ENCODE data around the gene ST8SIA2. TPM values are rescaled to one million over a fixed set of nuclear protein-coding genes. Genes with fewer than 3 reads are reported as not detected.

The ST8SIA2 gene
- total RNA-seq, 1 donor from 2014 or later, result 3.1 TPM

- DNase-seq (ENCODE audit: missing footprints) (no peak), ATAC-seq (no peak)
- intact Hi-C loops (cut with DNase I), result loop anchor here (5.0 kb wide), 1 partner anchor 318 kb away; no protein-coding TSS in a partner anchor
These were observed 263 bp downstream of the ST8SIA2 start for GRCh38 chr15:92393980-92394308.

GRCh38 chr15:92394309-92395097 is 822 bp downstream of the ST8SIA2 start:
- DNase-seq (ENCODE audit: missing footprints) (no peak), ATAC-seq (no peak)
- intact Hi-C loops (cut with DNase I), result loop anchor here (5.0 kb wide), 1 partner anchor 318 kb away; no protein-coding TSS in a partner anchor

GRCh38 chr15:92395098-92395635 is 1.5 kb downstream of the ST8SIA2 start:
- DNase-seq (ENCODE audit: missing footprints), result no peak
- ATAC-seq, result no peak
- intact Hi-C loops (cut with DNase I), result no loop called here

- DNase-seq (ENCODE audit: missing footprints) (no peak), ATAC-seq (no peak)
- intact Hi-C loops (cut with DNase I), result no loop called here
These were observed 5.7 kb downstream of the ST8SIA2 start for GRCh38 chr15:92399271-92399950.

GRCh38 chr15:92400573-92400972 is 6.9 kb downstream of the ST8SIA2 start:
- ATAC-seq, result no peak
- DNase-seq (ENCODE audit: missing footprints), result no peak
- intact Hi-C loops (cut with DNase I), result no loop called here

- ATAC-seq (no peak), DNase-seq (ENCODE audit: missing footprints) (no peak)
- intact Hi-C loops (cut with DNase I), result no loop called here
These were observed 7.5 kb downstream of the ST8SIA2 start for GRCh38 chr15:92400980-92401787.

GRCh38 chr15:92402751-92403150 is 9.1 kb downstream of the ST8SIA2 start:
- no peak for DNase-seq (ENCODE audit: missing footprints)
- ATAC-seq, result no peak
- intact Hi-C loops (cut with DNase I), result no loop called here

- ATAC-seq (no peak), DNase-seq (ENCODE audit: missing footprints) (no peak)
- intact Hi-C loops (cut with DNase I), result no loop called here
These were observed 12.3 kb downstream of the ST8SIA2 start for GRCh38 chr15:92405942-92406341.

- ATAC-seq (peak; percentile 23), DNase-seq (ENCODE audit: missing footprints) (no peak)
- intact Hi-C loops (cut with DNase I), result no loop called here
These were observed 13.6 kb downstream of the ST8SIA2 start for GRCh38 chr15:92407321-92407720.

GRCh38 chr15:92407916-92408315 is 14.2 kb downstream of the ST8SIA2 start:
- no peak for DNase-seq (ENCODE audit: missing footprints)
- intact Hi-C loops (cut with DNase I), result no loop called here
- no peak for ATAC-seq

- ATAC-seq (no peak), DNase-seq (ENCODE audit: missing footprints) (no peak)
- intact Hi-C loops (cut with DNase I), result no loop called here
These were observed 15.3 kb downstream of the ST8SIA2 start for GRCh38 chr15:92409006-92409405.

GRCh38 chr15:92409521-92409920 is 15.8 kb downstream of the ST8SIA2 start:
- ATAC-seq (no peak), DNase-seq (ENCODE audit: missing footprints) (no peak)
- intact Hi-C loops (cut with DNase I), result no loop called here

- ATAC-seq, result no peak
- intact Hi-C loops (cut with DNase I), result no loop called here
- no peak for DNase-seq (ENCODE audit: missing footprints)
These were observed 16.9 kb downstream of the ST8SIA2 start for GRCh38 chr15:92410537-92410936.

- intact Hi-C loops (cut with DNase I), result no loop called here
- ATAC-seq (no peak), DNase-seq (ENCODE audit: missing footprints) (no peak)
These were observed 17.6 kb downstream of the ST8SIA2 start for GRCh38 chr15:92411256-92411655.

GRCh38 chr15:92413510-92413909 is 19.8 kb downstream of the ST8SIA2 start:
- no peak for ATAC-seq
- DNase-seq (ENCODE audit: missing footprints), result no peak
- intact Hi-C loops (cut with DNase I), result no loop called here

- no peak for DNase-seq (ENCODE audit: missing footprints)
- peak; percentile 50 for ATAC-seq
- intact Hi-C loops (cut with DNase I), result no loop called here
These were observed 22.1 kb downstream of the ST8SIA2 start for GRCh38 chr15:92415639-92416297.

GRCh38 chr15:92416557-92416956 is 22.9 kb downstream of the ST8SIA2 start:
- DNase-seq (ENCODE audit: missing footprints) (no peak), ATAC-seq (no peak)

GRCh38 chr15:92417716-92418115 is 24.0 kb downstream of the ST8SIA2 start:
- intact Hi-C loops (cut with DNase I), result no loop called here
- DNase-seq (ENCODE audit: missing footprints), result no peak
- ATAC-seq, result no peak

More at GRCh38 chr15:92416557-92416956, 22.9 kb downstream of the ST8SIA2 start:
- intact Hi-C loops (cut with DNase I), result no loop called here

- intact Hi-C loops (cut with DNase I), result no loop called here
- ATAC-seq (no peak), DNase-seq (ENCODE audit: missing footprints) (no peak)
These were observed 25.2 kb downstream of the ST8SIA2 start for GRCh38 chr15:92418864-92419263.

Measured in Right ventricle myocardium inferior (tissue), 1 donor.